Neural progenitor cell (in vitro differentiated cells): ENCODE measurements around the gene BSND. TPM values are rescaled to one million over a fixed set of nuclear protein-coding genes. Genes with fewer than 3 reads are reported as not detected.

Experiments used
- DNase-seq: peaks from one replicate; pipeline ENCODE4 v3.0.0-alpha.2; 2016; ENCODE audit warnings: low spot score
- H2AFZ ChIP-seq: fragments of 200-600 bp; sonication (generic); replicated peaks from 2 replicates; pipeline ENCODE4 v1.6.1; 2016; ENCODE audit warnings: antibody characterized with exemption
- H3F3A ChIP-seq: fragments of 200-600 bp; sonication (generic); 2 replicates; pipeline ENCODE4 v1.6.1; 2016; ENCODE audit warnings: antibody characterized with exemption, low read depth
- H3K27ac ChIP-seq: fragments of 200-600 bp; sonication (generic); 2 replicates; pipeline ENCODE4 v1.5.1; 2016; ENCODE audit warnings: mild to moderate bottlenecking
- H3K27me3 ChIP-seq: fragments of 200-600 bp; sonication (generic); 2 replicates; pipeline ENCODE4 v1.6.1; 2016; ENCODE audit warnings: mild to moderate bottlenecking, moderate library complexity
- H3K36me3 ChIP-seq: fragments of 200-600 bp; sonication (generic); 2 replicates; pipeline ENCODE4 v1.5.1; 2016
- H3K4me1 ChIP-seq: fragments of 200-600 bp; sonication (generic); 2 replicates; pipeline ENCODE4 v1.6.1; 2016; ENCODE audit warnings: mixed run types
- H3K4me2 ChIP-seq: fragments of 200-600 bp; sonication (generic); 2 replicates; pipeline ENCODE4 v1.6.1; 2016
- H3K4me3 ChIP-seq: fragments of 200-600 bp; sonication (generic); 2 replicates; pipeline ENCODE4 v1.5.1; 2016
- H3K79me2 ChIP-seq: fragments of 200-600 bp; sonication (generic); 2 replicates; pipeline ENCODE4 v1.6.1; 2016; ENCODE audit warnings: low read depth
- H3K9ac ChIP-seq: fragments of 200-600 bp; sonication (generic); 2 replicates; pipeline ENCODE4 v1.6.1; 2016
- H3K9me3 ChIP-seq: fragments of 200-600 bp; sonication (generic); 2 replicates; pipeline ENCODE4 v1.5.1; 2016; ENCODE audit warnings: low read depth
- H4K20me1 ChIP-seq: fragments of 200-600 bp; sonication (generic); 2 replicates; pipeline ENCODE4 v1.6.1; 2016; ENCODE audit warnings: low read depth
- H3K27ac Mint-ChIP-seq: 3 replicates; pipeline ENCODE4 v1.8.0; 2021; ENCODE audit warnings: mixed read lengths
- H3K27me3 Mint-ChIP-seq: 2 replicates; pipeline ENCODE4 v1.8.0; 2022; ENCODE audit warnings: low read depth, mild to moderate bottlenecking, inconsistent platforms, moderate library complexity, mixed read lengths; ENCODE audit not compliant: insufficient read depth
- H3K36me3 Mint-ChIP-seq: 3 replicates; pipeline ENCODE4 v1.8.0; 2021; ENCODE audit warnings: mixed read lengths
- H3K4me1 Mint-ChIP-seq: 3 replicates; pipeline ENCODE4 v1.8.0; 2021; ENCODE audit warnings: mixed read lengths
- H3K4me3 Mint-ChIP-seq: 3 replicates; pipeline ENCODE4 v1.8.0; 2021; ENCODE audit warnings: mild to moderate bottlenecking, moderate library complexity, mixed read lengths
- H3K9me3 Mint-ChIP-seq: 3 replicates; pipeline ENCODE4 v1.8.0; 2020; ENCODE audit warnings: mixed read lengths
- CTCF ChIP-seq: fragments of 200-600 bp; sonication (generic); IDR thresholded peaks from 2 replicates; pipeline ENCODE4 v1.5.1; 2017; ENCODE audit warnings: antibody characterized with exemption, mild to moderate bottlenecking
- EZH2 ChIP-seq: fragments of 200-600 bp; sonication (generic); IDR thresholded peaks from 2 replicates; pipeline ENCODE4 v1.6.1; 2017; ENCODE audit warnings: antibody characterized with exemption, mild to moderate bottlenecking, moderate library complexity
- EZH2phosphoT487 ChIP-seq: fragments of 200-600 bp; sonication (generic); IDR thresholded peaks from 2 replicates; pipeline ENCODE4 v1.6.1; 2017; ENCODE audit warnings: antibody characterized with exemption
- total RNA-seq: library from RNA; depleted of rRNA; stranded (reverse); fragments of >200 nt; gene quantifications from 2 replicates; pipeline ENCODE4 v1.2.3, GENCODE V29; 2015; ENCODE audit warnings: low replicate concordance

The BSND gene
- total RNA-seq, 1 donor from 2014 or later, result not detected

GRCh38 chr1:55057956-55058298 is 59.2 kb downstream of the BSND start:
- TF ChIP-seq CTCF, result no peak
- TF ChIP-seq EZH2phosphoT487, result no peak
- no peak for TF ChIP-seq EZH2
- H4K20me1 ChIP-seq, result no peaks in the 10 kb centered on the region
- H3K9ac ChIP-seq, result no peak overlapping the region
- no peaks in the 10 kb centered on the region for H3K79me2 ChIP-seq
- no peaks in the 10 kb centered on the region for H3K36me3 ChIP-seq
- no peaks in the 10 kb centered on the region for H3K36me3 Mint-ChIP-seq
- DNase-seq, result no peak
- H3K27ac Mint-ChIP-seq, result peak overlapping the region; percentile 90
- H3K4me2 ChIP-seq, result no peak overlapping the region
- H3K4me1 Mint-ChIP-seq, result peaks cover 15% of the 10 kb centered on the region
- peaks cover 5% of the 10 kb centered on the region for H3K27me3 Mint-ChIP-seq
- H3K4me3 ChIP-seq, result no peak overlapping the region
- H3K27ac ChIP-seq, result no peak overlapping the region
- no peaks in the 10 kb centered on the region for H3K9me3 Mint-ChIP-seq
- no peaks in the 10 kb centered on the region for H3K9me3 ChIP-seq
- no peaks in the 10 kb centered on the region for H3K27me3 ChIP-seq
- H3K4me1 ChIP-seq, result no peaks in the 10 kb centered on the region
- no peak overlapping the region for H3K4me3 Mint-ChIP-seq
- H3F3A ChIP-seq, result no peaks in the 10 kb centered on the region
- H2AFZ ChIP-seq, result no peak overlapping the region

GRCh38 chr1:55059302-55060132 is 60.8 kb downstream of the BSND start:
- no peak overlapping the region for H3K4me3 Mint-ChIP-seq
- no peaks in the 10 kb centered on the region for H3K9me3 Mint-ChIP-seq
- no peak overlapping the region for H3K27ac ChIP-seq
- no peaks in the 10 kb centered on the region for H3K27me3 ChIP-seq
- no peaks in the 10 kb centered on the region for H3K4me1 ChIP-seq
- no peak for DNase-seq
- H3K9ac ChIP-seq, result no peak overlapping the region
- H3K4me1 Mint-ChIP-seq, result peaks cover 14% of the 10 kb centered on the region
- no peaks in the 10 kb centered on the region for H3F3A ChIP-seq
- H3K4me3 ChIP-seq, result no peak overlapping the region
- no peaks in the 10 kb centered on the region for H3K36me3 Mint-ChIP-seq
- no peak overlapping the region for H2AFZ ChIP-seq
- H3K79me2 ChIP-seq, result no peaks in the 10 kb centered on the region
- no peaks in the 10 kb centered on the region for H3K9me3 ChIP-seq
- TF ChIP-seq EZH2phosphoT487, result no peak
- no peak for TF ChIP-seq CTCF
- TF ChIP-seq EZH2, result no peak
- H4K20me1 ChIP-seq, result no peaks in the 10 kb centered on the region
- H3K27me3 Mint-ChIP-seq, result peaks cover 5% of the 10 kb centered on the region
- no peak overlapping the region for H3K27ac Mint-ChIP-seq
- no peak overlapping the region for H3K4me2 ChIP-seq
- no peaks in the 10 kb centered on the region for H3K36me3 ChIP-seq

GRCh38 chr1:55060133-55060999 is 61.6 kb downstream of the BSND start:
- Histone ChIP-seq H3K36me3 (no peaks in the 10 kb centered on the region), H3K4me3 (no peak overlapping the region), H3K4me2 (no peak overlapping the region), H3F3A (no peaks in the 10 kb centered on the region), H3K27ac (no peak overlapping the region), H3K27me3 (no peaks in the 10 kb centered on the region), H3K4me1 (no peaks in the 10 kb centered on the region), H3K79me2 (no peaks in the 10 kb centered on the region), H3K9me3 (no peaks in the 10 kb centered on the region), H4K20me1 (no peaks in the 10 kb centered on the region), H2AFZ (no peak overlapping the region), H3K9ac (no peak overlapping the region)
- H3K36me3 Mint-ChIP-seq, result no peaks in the 10 kb centered on the region
- H3K4me1 Mint-ChIP-seq, result peaks cover 10% of the 10 kb centered on the region
- no peak for DNase-seq
- no peak overlapping the region for H3K27ac Mint-ChIP-seq
- H3K9me3 Mint-ChIP-seq, result no peaks in the 10 kb centered on the region
- peaks cover 5% of the 10 kb centered on the region for H3K27me3 Mint-ChIP-seq
- no peak overlapping the region for H3K4me3 Mint-ChIP-seq
- TF ChIP-seq EZH2 (no peak), CTCF (no peak), EZH2phosphoT487 (no peak)
